Gastrocnemius medialis (tissue), 4 donors: ENCODE measurements around the gene NSL1. TPM values are rescaled to one million over a fixed set of nuclear protein-coding genes. Genes with fewer than 3 reads are reported as not detected.

Experiments
- ATAC-seq, 2 donors: fragments of 150-250 bp; one replicate each; pipeline ENCODE4 v1.9.1; 2016
- DNase-seq, 2 donors: peaks; one replicate each; pipeline ENCODE4 v3.0.0-alpha.2; 2019
- H3K27ac ChIP-seq, 4 donors: fragments of 200-600 bp; sonication (generic); 1 replicate in 1 of 4; 2 replicates in 3 of 4; pipeline ENCODE4 v1.5.1; 2016 to 2018; ENCODE audit warnings: mild to moderate bottlenecking in 2 of 4, moderate library complexity in 1 of 4
- H3K27me3 ChIP-seq, 3 donors: fragments of 200-600 bp; sonication (generic) in 2 of 3; 1 replicate in 1 of 3; 2 replicates in 2 of 3; pipeline versions ENCODE4 v1.5.1 to v1.6.0; 2016 to 2019; ENCODE audit warnings: mild to moderate bottlenecking in 1 of 3, moderate library complexity in 1 of 3
- H3K36me3 ChIP-seq, 2 donors: fragments of 200-600 bp; sonication (generic) in 1 of 2; one replicate each; pipeline ENCODE4 v1.5.1; 2017 to 2018
- H3K4me1 ChIP-seq, 2 donors: fragments of 200-600 bp; sonication (generic) in 1 of 2; one replicate each; pipeline ENCODE4 v1.5.1; 2016 to 2017; ENCODE audit warnings: mild to moderate bottlenecking in 2 of 2
- H3K4me3 ChIP-seq, 4 donors: fragments of 200-600 bp; sonication (generic) in 3 of 4; 1 replicate in 1 of 4; 2 replicates in 3 of 4; pipeline ENCODE4 v1.5.1; 2016 to 2019; ENCODE audit warnings: mild to moderate bottlenecking in 2 of 4
- H3K9me3 ChIP-seq, 3 donors: fragments of 200-600 bp; sonication (generic) in 2 of 3; 1 replicate in 1 of 3; 2 replicates in 2 of 3; pipeline ENCODE4 v1.5.1; 2016 to 2019
- CTCF ChIP-seq, 5 experiments: fragments of 450-650 bp in 3 of 5; fragments of 200-600 bp in 2 of 5; sonication (generic) in 2 of 5; IDR thresholded peaks in 4 of 5; conservative IDR thresholded peaks in 1 of 5; 1 replicate in 4 of 5; 2 replicates in 1 of 5; pipeline ENCODE4 v1.5.1; 2016 to 2019; ENCODE audit warnings: antibody characterized with exemption in 5 of 5, mild to moderate bottlenecking in 3 of 5, moderate library complexity in 3 of 5
- POLR2A ChIP-seq, 2 donors: fragments of 450-650 bp; IDR thresholded peaks; one replicate each; pipeline ENCODE4 v1.6.1; 2017; ENCODE audit warnings: antibody characterized with exemption in 2 of 2, mild to moderate bottlenecking in 2 of 2, moderate library complexity in 2 of 2
- in situ Hi-C, 4 donors: fragments of 200-750 bp; cut with MboI; loops; one replicate each; pipeline versions ENCODE4 v1.15.0 to v1.8.0; 2017; ENCODE audit warnings: low sequenced_read_pairs in 4 of 4
- intact Hi-C: fragments of 100-400 bp; cut with DNase I; formaldehyde crosslinking; loops from one replicate; pipeline ENCODE4 v1.15.1; 2023; ENCODE audit warnings: low total_unique reads
- total RNA-seq, 4 donors: library from RNA; depleted of rRNA; stranded (reverse); fragments of >200 nt; gene quantifications; one replicate each; pipeline versions ENCODE4 v1.1.0 to v1.2.3, GENCODE V29; 2016

Gene NSL1
- total RNA-seq, 4 donors from 2014 or later: 21.3 to 42.6 (median 28.2) TPM

GRCh38 chr1:212749821-212750535 is 41.6 kb downstream of the NSL1 start:
- ATAC-seq (peak in 1 of 2 donors; percentile 60), DNase-seq (no peak)
- in situ Hi-C loops (no loop called here), intact Hi-C loops (no loop called here)
- no peaks in the 10 kb centered on the region for H3K9me3 ChIP-seq
- H3K4me1 ChIP-seq: peaks cover 0 to 4% of the 10 kb centered on the region in 2 donors
- H3K36me3 ChIP-seq: no peaks in the 10 kb centered on the region
- H3K4me3 ChIP-seq: no peak overlapping the region
- TF ChIP-seq CTCF (IDR thresholded peaks at IDR 0.05 in 4 of 5, conservative IDR thresholded peaks at IDR 0.05 in 1 of 5) (peak in 4 of 5 experiments; percentile 18 to 69 (median 44)), POLR2A (IDR thresholded peaks at IDR 0.05) (no peak)
- H3K27ac ChIP-seq: no peak overlapping the region
- H3K27me3 ChIP-seq: no peaks in the 10 kb centered on the region

- no peak overlapping the region for H3K27ac ChIP-seq
- H3K27me3 ChIP-seq: no peaks in the 10 kb centered on the region
- no peak for TF ChIP-seq POLR2A (IDR thresholded peaks at IDR 0.05)
- TF ChIP-seq CTCF (IDR thresholded peaks at IDR 0.05 in 4 of 5, conservative IDR thresholded peaks at IDR 0.05 in 1 of 5): no peak
- intact Hi-C loops (no loop called here), in situ Hi-C loops (no loop called here)
- no peaks in the 10 kb centered on the region for H3K4me1 ChIP-seq
- no peaks in the 10 kb centered on the region for H3K9me3 ChIP-seq
- H3K36me3 ChIP-seq: no peaks in the 10 kb centered on the region
- ATAC-seq (no peak), DNase-seq (no peak)
- H3K4me3 ChIP-seq: no peak overlapping the region
Measured at GRCh38 chr1:212746546-212746945, 45.0 kb downstream of the NSL1 start.

GRCh38 chr1:212745303-212745702 is 46.3 kb downstream of the NSL1 start:
- H3K27me3 ChIP-seq: no peaks in the 10 kb centered on the region
- in situ Hi-C loops: no loop called here
- no peaks in the 10 kb centered on the region for H3K9me3 ChIP-seq
- H3K4me1 ChIP-seq: no peaks in the 10 kb centered on the region
- intact Hi-C loops: no loop called here
- ATAC-seq (no peak), DNase-seq (no peak)
- TF ChIP-seq CTCF (IDR thresholded peaks at IDR 0.05 in 4 of 5, conservative IDR thresholded peaks at IDR 0.05 in 1 of 5) (no peak), POLR2A (IDR thresholded peaks at IDR 0.05) (no peak)
- H3K36me3 ChIP-seq: no peaks in the 10 kb centered on the region
- no peak overlapping the region for H3K27ac ChIP-seq
- H3K4me3 ChIP-seq: no peak overlapping the region

- ATAC-seq (no peak), DNase-seq (no peak)
- Histone ChIP-seq H3K4me3 (no peak overlapping the region), H3K9me3 (no peaks in the 10 kb centered on the region), H3K27ac (no peak overlapping the region), H3K4me1 (no peaks in the 10 kb centered on the region), H3K27me3 (no peaks in the 10 kb centered on the region), H3K36me3 (no peaks in the 10 kb centered on the region)
- in situ Hi-C loops: no loop called here
- intact Hi-C loops: no loop called here
- TF ChIP-seq POLR2A (IDR thresholded peaks at IDR 0.05): no peak
- TF ChIP-seq CTCF (IDR thresholded peaks at IDR 0.05 in 4 of 5, conservative IDR thresholded peaks at IDR 0.05 in 1 of 5): no peak
Measured at GRCh38 chr1:212743901-212744475, 47.6 kb downstream of the NSL1 start.
